Liver (tissue), 3 donors: ENCODE data around the gene SLC2A4.

Experiments
- GABPA ChIP-seq, 2 donors: IDR thresholded peaks in 1 of 2; conservative IDR thresholded peaks in 1 of 2; 2 replicates each; pipeline ENCODE4 v1.6.1; 2016; ENCODE audit warnings: antibody characterized with exemption in 2 of 2, mild to moderate bottlenecking in 1 of 2, moderate library complexity in 1 of 2
- RAD21 ChIP-seq, 2 donors: IDR thresholded peaks; 2 replicates each; pipeline ENCODE4 v1.6.1; 2016; ENCODE audit warnings: antibody characterized with exemption in 2 of 2, mild to moderate bottlenecking in 2 of 2
- TF ChIP-seq, protein P1 (sequence below): IDR thresholded peaks from 2 replicates; pipeline ENCODE4 v1.6.1; 2016; ENCODE audit warnings: antibody characterized with exemption, mild to moderate bottlenecking
- TF ChIP-seq, protein P2 (sequence below): IDR thresholded peaks from 2 replicates; pipeline ENCODE4 v1.6.1; 2016; ENCODE audit warnings: antibody characterized with exemption
- TF ChIP-seq, protein P3 (sequence below): IDR thresholded peaks from 2 replicates; pipeline ENCODE4 v1.6.1; 2016; ENCODE audit warnings: antibody characterized with exemption
- TF ChIP-seq, protein P4 (sequence below): fragments of 150-350 bp; IDR thresholded peaks from 2 replicates; pipeline ENCODE4 v1.5.1; 2017; ENCODE audit warnings: improper control_type of control experiment, low read depth, low read length; ENCODE audit not compliant: missing input control
- TF ChIP-seq, protein P5 (sequence below): IDR thresholded peaks from 2 replicates; pipeline ENCODE4 v1.6.1; 2016; ENCODE audit warnings: antibody characterized with exemption
- donor health status: healthy.
- donor health status: healthy.

DNA sequence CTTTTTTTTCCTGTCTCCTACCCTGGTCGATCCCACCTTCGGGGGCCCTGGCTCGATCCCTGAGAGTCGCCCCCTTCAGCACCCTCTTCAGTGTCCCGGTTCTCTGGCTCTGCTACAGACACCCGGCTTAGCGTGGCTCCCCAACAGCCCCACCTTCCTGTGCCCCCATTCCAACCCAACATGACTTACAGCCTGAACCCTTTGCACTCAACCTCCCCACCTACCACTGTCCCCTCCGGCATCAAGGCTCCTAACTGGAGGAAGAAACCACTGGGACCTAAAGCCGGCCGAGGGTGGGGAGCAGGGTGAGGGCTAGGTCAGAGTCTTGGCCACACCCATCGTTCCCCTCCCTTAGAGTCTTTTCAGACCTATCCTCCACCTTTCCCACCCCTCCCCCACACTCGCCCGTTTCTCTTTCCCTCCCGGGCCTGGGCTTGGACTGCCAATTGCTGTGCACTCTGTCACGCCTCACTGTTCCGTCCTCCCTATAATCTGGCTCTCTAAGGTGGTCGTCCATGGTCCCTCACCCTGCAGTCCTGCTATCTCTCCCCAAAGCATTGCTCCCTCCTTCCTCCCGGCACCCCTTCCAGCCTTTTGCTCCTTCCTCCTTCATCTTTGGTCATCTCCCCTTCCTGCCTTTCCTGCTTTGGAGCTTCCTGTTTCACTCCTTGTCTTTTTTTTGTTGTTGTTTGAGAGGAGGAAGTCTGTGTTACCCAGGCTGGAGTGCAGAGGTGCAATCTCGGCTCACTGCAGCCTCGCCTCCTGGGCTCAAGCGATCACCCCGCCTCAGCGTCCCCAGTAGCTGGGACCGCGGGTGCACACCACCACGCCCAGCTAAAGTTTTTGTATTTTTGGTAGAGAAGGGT is 18.4 kb upstream of the SLC2A4 start:
- TF ChIP-seq, protein P1, sequence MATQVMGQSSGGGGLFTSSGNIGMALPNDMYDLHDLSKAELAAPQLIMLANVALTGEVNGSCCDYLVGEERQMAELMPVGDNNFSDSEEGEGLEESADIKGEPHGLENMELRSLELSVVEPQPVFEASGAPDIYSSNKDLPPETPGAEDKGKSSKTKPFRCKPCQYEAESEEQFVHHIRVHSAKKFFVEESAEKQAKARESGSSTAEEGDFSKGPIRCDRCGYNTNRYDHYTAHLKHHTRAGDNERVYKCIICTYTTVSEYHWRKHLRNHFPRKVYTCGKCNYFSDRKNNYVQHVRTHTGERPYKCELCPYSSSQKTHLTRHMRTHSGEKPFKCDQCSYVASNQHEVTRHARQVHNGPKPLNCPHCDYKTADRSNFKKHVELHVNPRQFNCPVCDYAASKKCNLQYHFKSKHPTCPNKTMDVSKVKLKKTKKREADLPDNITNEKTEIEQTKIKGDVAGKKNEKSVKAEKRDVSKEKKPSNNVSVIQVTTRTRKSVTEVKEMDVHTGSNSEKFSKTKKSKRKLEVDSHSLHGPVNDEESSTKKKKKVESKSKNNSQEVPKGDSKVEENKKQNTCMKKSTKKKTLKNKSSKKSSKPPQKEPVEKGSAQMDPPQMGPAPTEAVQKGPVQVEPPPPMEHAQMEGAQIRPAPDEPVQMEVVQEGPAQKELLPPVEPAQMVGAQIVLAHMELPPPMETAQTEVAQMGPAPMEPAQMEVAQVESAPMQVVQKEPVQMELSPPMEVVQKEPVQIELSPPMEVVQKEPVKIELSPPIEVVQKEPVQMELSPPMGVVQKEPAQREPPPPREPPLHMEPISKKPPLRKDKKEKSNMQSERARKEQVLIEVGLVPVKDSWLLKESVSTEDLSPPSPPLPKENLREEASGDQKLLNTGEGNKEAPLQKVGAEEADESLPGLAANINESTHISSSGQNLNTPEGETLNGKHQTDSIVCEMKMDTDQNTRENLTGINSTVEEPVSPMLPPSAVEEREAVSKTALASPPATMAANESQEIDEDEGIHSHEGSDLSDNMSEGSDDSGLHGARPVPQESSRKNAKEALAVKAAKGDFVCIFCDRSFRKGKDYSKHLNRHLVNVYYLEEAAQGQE = no peak
- TF ChIP-seq RAD21 (IDR thresholded peaks at IDR 0.05) = no peak
- TF ChIP-seq, protein P2, sequence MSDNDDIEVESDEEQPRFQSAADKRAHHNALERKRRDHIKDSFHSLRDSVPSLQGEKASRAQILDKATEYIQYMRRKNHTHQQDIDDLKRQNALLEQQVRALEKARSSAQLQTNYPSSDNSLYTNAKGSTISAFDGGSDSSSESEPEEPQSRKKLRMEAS = no peak
- no peak for TF ChIP-seq GABPA (IDR thresholded peaks at IDR 0.05 in 1 of 2, conservative IDR thresholded peaks at IDR 0.05 in 1 of 2)
- TF ChIP-seq, protein P3, sequence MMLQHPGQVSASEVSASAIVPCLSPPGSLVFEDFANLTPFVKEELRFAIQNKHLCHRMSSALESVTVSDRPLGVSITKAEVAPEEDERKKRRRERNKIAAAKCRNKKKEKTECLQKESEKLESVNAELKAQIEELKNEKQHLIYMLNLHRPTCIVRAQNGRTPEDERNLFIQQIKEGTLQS = no peak
- TF ChIP-seq, protein P4, sequence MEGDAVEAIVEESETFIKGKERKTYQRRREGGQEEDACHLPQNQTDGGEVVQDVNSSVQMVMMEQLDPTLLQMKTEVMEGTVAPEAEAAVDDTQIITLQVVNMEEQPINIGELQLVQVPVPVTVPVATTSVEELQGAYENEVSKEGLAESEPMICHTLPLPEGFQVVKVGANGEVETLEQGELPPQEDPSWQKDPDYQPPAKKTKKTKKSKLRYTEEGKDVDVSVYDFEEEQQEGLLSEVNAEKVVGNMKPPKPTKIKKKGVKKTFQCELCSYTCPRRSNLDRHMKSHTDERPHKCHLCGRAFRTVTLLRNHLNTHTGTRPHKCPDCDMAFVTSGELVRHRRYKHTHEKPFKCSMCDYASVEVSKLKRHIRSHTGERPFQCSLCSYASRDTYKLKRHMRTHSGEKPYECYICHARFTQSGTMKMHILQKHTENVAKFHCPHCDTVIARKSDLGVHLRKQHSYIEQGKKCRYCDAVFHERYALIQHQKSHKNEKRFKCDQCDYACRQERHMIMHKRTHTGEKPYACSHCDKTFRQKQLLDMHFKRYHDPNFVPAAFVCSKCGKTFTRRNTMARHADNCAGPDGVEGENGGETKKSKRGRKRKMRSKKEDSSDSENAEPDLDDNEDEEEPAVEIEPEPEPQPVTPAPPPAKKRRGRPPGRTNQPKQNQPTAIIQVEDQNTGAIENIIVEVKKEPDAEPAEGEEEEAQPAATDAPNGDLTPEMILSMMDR = no peak
- TF ChIP-seq, protein P5, sequence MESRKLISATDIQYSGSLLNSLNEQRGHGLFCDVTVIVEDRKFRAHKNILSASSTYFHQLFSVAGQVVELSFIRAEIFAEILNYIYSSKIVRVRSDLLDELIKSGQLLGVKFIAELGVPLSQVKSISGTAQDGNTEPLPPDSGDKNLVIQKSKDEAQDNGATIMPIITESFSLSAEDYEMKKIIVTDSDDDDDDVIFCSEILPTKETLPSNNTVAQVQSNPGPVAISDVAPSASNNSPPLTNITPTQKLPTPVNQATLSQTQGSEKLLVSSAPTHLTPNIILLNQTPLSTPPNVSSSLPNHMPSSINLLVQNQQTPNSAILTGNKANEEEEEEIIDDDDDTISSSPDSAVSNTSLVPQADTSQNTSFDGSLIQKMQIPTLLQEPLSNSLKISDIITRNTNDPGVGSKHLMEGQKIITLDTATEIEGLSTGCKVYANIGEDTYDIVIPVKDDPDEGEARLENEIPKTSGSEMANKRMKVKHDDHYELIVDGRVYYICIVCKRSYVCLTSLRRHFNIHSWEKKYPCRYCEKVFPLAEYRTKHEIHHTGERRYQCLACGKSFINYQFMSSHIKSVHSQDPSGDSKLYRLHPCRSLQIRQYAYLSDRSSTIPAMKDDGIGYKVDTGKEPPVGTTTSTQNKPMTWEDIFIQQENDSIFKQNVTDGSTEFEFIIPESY = no peak
